H1 (cell line): ENCODE results near the gene GRIA1. TPM values are rescaled to one million over a fixed set of nuclear protein-coding genes. Genes with fewer than 3 reads are reported as not detected.

Experiments
- CTCF ChIA-PET: fragments of 300-600 bp; sonication (Branson Sonifier 250); formaldehyde crosslinking; loops from one replicate; lab custom pipeline; 2021; ENCODE audit not compliant: partially characterized antibody; lab: Charles Lee
- POLR2A ChIA-PET: fragments of 300-600 bp; sonication (Branson Sonifier 250); formaldehyde crosslinking; loops from one replicate; lab custom pipeline; 2021; ENCODE audit warnings: inconsistent platforms; ENCODE audit not compliant: partially characterized antibody; lab: Charles Lee
- DNase-seq, 2 experiments: peaks; one replicate each; pipeline versions ENCODE4 v3.0.0 to v3.0.0-alpha.2; 2010 to 2022; ENCODE audit warnings: low spot score in 2 of 2, low read depth in 1 of 2, mixed read lengths in 1 of 2
- FAIRE-seq: peaks from 2 replicates; lab custom pipeline; 2011; peaks lifted over from hg19 to GRCh38; lab: Jason Lieb, UNC
- H2AFZ ChIP-seq: 2 replicates; pipeline ENCODE4 v1.8.1; 2012; ENCODE audit warnings: low read length, inconsistent platforms
- H2AK5ac ChIP-seq: 2 replicates; pipeline ENCODE4 v1.6.1; 2013; ENCODE audit warnings: low read depth, low read length
- H2BK120ac ChIP-seq: replicated peaks from 2 replicates; pipeline ENCODE3; 2013; ENCODE audit warnings: low read depth, low read length, inconsistent platforms
- H2BK12ac ChIP-seq: 2 replicates; pipeline ENCODE4 v1.6.1; 2013; ENCODE audit warnings: low read depth, low read length
- H2BK15ac ChIP-seq: 2 replicates; pipeline ENCODE4 v1.6.1; 2013; ENCODE audit warnings: low read length
- H2BK20ac ChIP-seq: 2 replicates; pipeline ENCODE4 v1.6.1; 2013; ENCODE audit warnings: low read length
- H2BK5ac ChIP-seq: 2 replicates; pipeline ENCODE4 v1.6.1; 2013; ENCODE audit warnings: low read depth, low read length
- H3K14ac ChIP-seq: 2 replicates; pipeline ENCODE4 v1.6.1; 2013; ENCODE audit warnings: inconsistent platforms; ENCODE audit not compliant: insufficient read length
- H3K18ac ChIP-seq: 2 replicates; pipeline ENCODE4 v1.6.1; 2013; ENCODE audit warnings: low read length; ENCODE audit errors: extremely low read depth
- H3K23ac ChIP-seq: 2 replicates; pipeline ENCODE4 v1.6.1; 2013; ENCODE audit warnings: inconsistent platforms; ENCODE audit not compliant: insufficient read length
- H3K23me2 ChIP-seq: 2 replicates; pipeline ENCODE4 v1.6.1; 2013; ENCODE audit warnings: low read depth, low read length
- H3K27ac ChIP-seq: 2 replicates; pipeline ENCODE4 v1.6.1; 2011; ENCODE audit warnings: low read depth, low read length, inconsistent platforms
- H3K27me3 ChIP-seq, 4 experiments: replicated peaks in 1 of 4; 1 replicate in 1 of 4; 2 replicates in 3 of 4; pipeline versions ENCODE4 v1.6.1 to v1.8.1; 2011 to 2013; ENCODE audit warnings: low read length in 3 of 4, mild to moderate bottlenecking in 3 of 4, inconsistent platforms in 2 of 4, mixed read lengths in 2 of 4, moderate library complexity in 1 of 4; ENCODE audit not compliant: control insufficient read depth in 3 of 4, insufficient read depth in 3 of 4; ENCODE audit errors: extremely low read depth in 1 of 4
- H3K36me3 ChIP-seq, 4 experiments: 2 replicates each; pipeline versions ENCODE4 v1.6.1 to v1.8.1; 2011 to 2013; ENCODE audit warnings: mild to moderate bottlenecking in 4 of 4, low read length in 3 of 4, moderate library complexity in 2 of 4, control low read depth in 1 of 4, inconsistent platforms in 1 of 4; ENCODE audit not compliant: insufficient read depth in 4 of 4, control insufficient read depth in 2 of 4
- H3K4ac ChIP-seq: replicated peaks from 2 replicates; pipeline ENCODE3; 2013; ENCODE audit warnings: low read length, low read depth, mixed read lengths, inconsistent platforms; ENCODE audit not compliant: insufficient read length
- H3K4me1 ChIP-seq, 4 experiments: replicated peaks in 1 of 4; 1 replicate in 1 of 4; 2 replicates in 3 of 4; pipeline versions ENCODE4 v1.6.1 to v1.8.1; 2011 to 2013; ENCODE audit warnings: low read length in 3 of 4, inconsistent platforms in 2 of 4, mixed read lengths in 1 of 4; ENCODE audit not compliant: insufficient read depth in 4 of 4, control insufficient read depth in 3 of 4
- H3K4me2 ChIP-seq, 2 experiments: 2 replicates each; pipeline versions ENCODE4 v1.6.1 to v1.8.1; 2011 to 2013; ENCODE audit warnings: low read depth in 2 of 2, low read length in 2 of 2, control low read depth in 1 of 2, inconsistent platforms in 1 of 2, mild to moderate bottlenecking in 1 of 2; ENCODE audit not compliant: insufficient read depth in 1 of 2
- H3K4me3 ChIP-seq, 4 experiments: fragments of 200-600, 300-600 bp in 1 of 4; sonication (generic), shearing (Covaris generic), sonication (Bioruptor Twin) in 1 of 4; 2 replicates each; pipeline versions ENCODE4 v1.5.1 to v1.8.1; 2011 to 2016; ENCODE audit warnings: low read length in 4 of 4, low read depth in 3 of 4, control low read depth in 2 of 4, inconsistent platforms in 2 of 4, mild to moderate bottlenecking in 2 of 4, mixed read lengths in 1 of 4, moderate library complexity in 1 of 4; ENCODE audit not compliant: insufficient read depth in 2 of 4; ENCODE audit errors: extremely low read depth in 1 of 4
- H3K56ac ChIP-seq: replicated peaks from 2 replicates; pipeline ENCODE3; 2013; ENCODE audit warnings: low read depth, mild to moderate bottlenecking, mixed read lengths, low read length, inconsistent platforms; ENCODE audit not compliant: insufficient read length
- H3K79me1 ChIP-seq: 2 replicates; pipeline ENCODE4 v1.6.1; 2013; ENCODE audit warnings: low read depth, low read length, control low read depth
- H3K79me2 ChIP-seq, 2 experiments: 2 replicates each; pipeline versions ENCODE4 v1.6.1 to v1.8.1; 2012 to 2013; ENCODE audit warnings: low read length in 2 of 2, mild to moderate bottlenecking in 2 of 2, inconsistent platforms in 1 of 2; ENCODE audit not compliant: insufficient read depth in 2 of 2, control insufficient read depth in 1 of 2
- H3K9ac ChIP-seq, 4 experiments: replicated peaks in 1 of 4; 1 replicate in 1 of 4; 2 replicates in 3 of 4; pipeline versions ENCODE4 v1.6.1 to v1.8.1; 2011 to 2013; ENCODE audit warnings: low read depth in 3 of 4, low read length in 3 of 4, control low read depth in 2 of 4, mild to moderate bottlenecking in 2 of 4, moderate library complexity in 2 of 4, inconsistent platforms in 1 of 4; ENCODE audit errors: extremely low read depth in 1 of 4
- H3K9me3 ChIP-seq, 2 experiments: 2 replicates each; pipeline versions ENCODE4 v1.6.1 to v1.8.1; 2012 to 2013; ENCODE audit warnings: mild to moderate bottlenecking in 2 of 2, moderate library complexity in 2 of 2, control low read depth in 1 of 2, inconsistent platforms in 1 of 2, low read depth in 1 of 2, low read length in 1 of 2, mixed read lengths in 1 of 2; ENCODE audit not compliant: insufficient read depth in 2 of 2
- H4K20me1 ChIP-seq, 2 experiments: replicated peaks in 1 of 2; 2 replicates each; pipeline versions ENCODE3 to v1.8.1; 2011 to 2013; ENCODE audit warnings: inconsistent platforms in 2 of 2, low read length in 2 of 2, mild to moderate bottlenecking in 1 of 2; ENCODE audit not compliant: insufficient read depth in 2 of 2, control insufficient read depth in 1 of 2
- H4K5ac ChIP-seq: 2 replicates; pipeline ENCODE4 v1.6.1; 2013; ENCODE audit warnings: low read length, low read depth, mixed read lengths, inconsistent platforms; ENCODE audit not compliant: insufficient read length
- H4K8ac ChIP-seq: 2 replicates; pipeline ENCODE4 v1.8.0; 2013; ENCODE audit warnings: mild to moderate bottlenecking, moderate library complexity, low read length, inconsistent platforms; ENCODE audit not compliant: insufficient read depth; ENCODE audit errors: extremely low read depth
- H4K91ac ChIP-seq: replicated peaks from 2 replicates; pipeline ENCODE3; 2013; ENCODE audit warnings: low read length, mixed read lengths, inconsistent platforms; ENCODE audit not compliant: insufficient read length
- BRCA1 ChIP-seq: IDR thresholded peaks from 2 replicates; pipeline ENCODE4 v1.6.1; 2012; ENCODE audit warnings: low read depth, low read length, improper control_type of control experiment
- CTBP2 ChIP-seq: IDR thresholded peaks from 2 replicates; pipeline ENCODE4 v1.7.0; 2011; ENCODE audit warnings: borderline replicate concordance, mild to moderate bottlenecking, moderate library complexity, mixed read lengths, low read length; ENCODE audit not compliant: insufficient read depth, insufficient read length
- GTF2F1 ChIP-seq: IDR thresholded peaks from 2 replicates; pipeline ENCODE4 v1.6.1; 2012; ENCODE audit warnings: low read depth, low read length, improper control_type of control experiment, borderline replicate concordance
- MAFK ChIP-seq: IDR thresholded peaks from 2 replicates; pipeline ENCODE4 v1.6.1; 2012; ENCODE audit warnings: low read depth, mild to moderate bottlenecking, improper control_type of control experiment, low read length
- PHF8 ChIP-seq: fragments of 200-600 bp; sonication (generic); conservative IDR thresholded peaks from 2 replicates; pipeline ENCODE4 v1.7.1; 2012; ENCODE audit warnings: low read depth, mild to moderate bottlenecking, inconsistent platforms, low read length, moderate library complexity
- RBBP5 ChIP-seq: IDR thresholded peaks from 2 replicates; pipeline ENCODE4 v1.7.1; 2012; ENCODE audit warnings: low read depth, mild to moderate bottlenecking, inconsistent platforms, low read length, moderate library complexity, borderline replicate concordance
- SIRT6 ChIP-seq: IDR thresholded peaks from one replicate; pipeline ENCODE4 v1.7.1; 2012; ENCODE audit warnings: low read length, inconsistent platforms
- SP1 ChIP-seq: IDR thresholded peaks from 2 replicates; pipeline ENCODE4 v1.6.1; 2011; ENCODE audit warnings: low read depth, low read length
- TCF12 ChIP-seq: IDR thresholded peaks from 2 replicates; pipeline ENCODE4 v1.6.1; 2011; ENCODE audit warnings: low read depth, mild to moderate bottlenecking, low read length
- WGBS, 2 experiments: shearing (Covaris generic) in 1 of 2; methylation state at CpG; one replicate each; pipeline versions ENCODE4 v1.1.6 to v1.1.7; 2013 to 2015; ENCODE audit warnings: low lambda C conversion rate in 2 of 2, mixed read lengths in 2 of 2, inconsistent platforms in 1 of 2, low coverage in 1 of 2, missing lambda C conversion rate in 1 of 2; ENCODE audit not compliant: insufficient replicate concordance in 2 of 2, insufficient coverage in 1 of 2, insufficient read length in 1 of 2; ENCODE audit errors: extremely low coverage in 1 of 2, missing lambda C conversion rate in 1 of 2; 5-methylcytosine and 5-hydroxymethylcytosine counted together
- polyA plus RNA-seq, 7 experiments: library from polyadenylated mRNA; depleted of rRNA in 3 of 7; stranded (reverse) in 5 of 7; unstranded in 2 of 7; fragments of >200 nt in 5 of 7; fragments of 200-250 nt in 2 of 7; gene quantifications; 1 replicate in 5 of 7; 2 replicates in 1 of 7; 4 replicates in 1 of 7; pipeline versions ENCODE4 v1.2.1 to v1.2.3, GENCODE V29; 2011 to 2013; ENCODE audit warnings: missing spikeins in 2 of 7, mixed read lengths in 2 of 7
- total RNA-seq: library from RNA; stranded (reverse); fragmentation: NEBNext Ultra II Directional; extraction: Animal tissue kit (Norgen Biotek cat#: 25700); gene quantifications from 2 replicates; pipeline ENCODE4 v1.2.1, GENCODE V29; 2021

Gene GRIA1
- total and polyA plus RNA-seq, 2 of the 8 experiments (the other 6 are each of a cell fraction or from before 2014, with no cell fraction given): 0.97 to 2.5 TPM

DNA sequence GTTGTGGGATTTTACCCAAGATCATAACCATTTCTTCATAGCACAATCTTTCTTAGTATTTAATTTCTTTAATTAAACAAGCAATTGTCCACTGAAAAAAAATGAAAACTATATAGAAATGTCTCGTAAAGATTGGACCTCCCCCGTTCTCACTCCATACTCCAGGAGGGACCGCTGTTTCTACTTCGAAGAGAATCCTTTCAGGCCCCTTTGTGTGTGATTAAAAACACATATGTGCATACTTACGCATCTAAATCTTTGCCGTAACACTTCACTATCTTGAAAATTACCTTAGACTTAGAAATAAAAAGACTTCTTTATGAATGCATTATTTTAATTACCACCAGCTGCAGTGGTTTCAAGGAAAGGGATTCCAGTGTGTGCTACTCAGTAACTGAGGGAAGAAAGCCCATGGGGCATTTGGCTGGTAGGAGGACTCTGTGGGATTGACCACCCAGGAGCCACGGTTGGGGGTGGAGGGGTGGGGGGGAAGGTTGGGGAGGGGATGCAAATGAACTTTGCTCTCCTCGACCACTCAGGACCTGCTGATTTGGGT is 339.1 kb downstream of the GRIA1 start:
- no peak for FAIRE-seq
- H2BK15ac ChIP-seq: no peak overlapping the region
- 82% methylated on average over 7 of the region's 8 CpGs; no CpG with 5 or more reads in 1 of the 2 experiments for WGBS, 2 experiments
- H4K20me1 ChIP-seq: no peaks in the 10 kb centered on the region
- H3K79me1 ChIP-seq: no peaks in the 10 kb centered on the region
- CTCF ChIA-PET: interaction anchor here (6.5 kb wide), 1 partner anchor 136 kb away, joined by 78 read pairs; no protein-coding TSS in a partner anchor
- H4K5ac ChIP-seq: no peak overlapping the region
- H3K23ac ChIP-seq: no peak overlapping the region
- DNase-seq: no peak
- 0 out of 2 replicates have a peak, but pooled peaks cover 2% of the 10 kb centered on the region for H3K23me2 ChIP-seq
- H3K56ac ChIP-seq: no peak overlapping the region
- H2BK20ac ChIP-seq: no peak overlapping the region
- H3K79me2 ChIP-seq: no peaks in the 10 kb centered on the region
- no peak overlapping the region for H3K9ac ChIP-seq
- no peak overlapping the region for H2BK120ac ChIP-seq
- H4K8ac ChIP-seq: no peak overlapping the region
- no peak overlapping the region for H3K18ac ChIP-seq
- peaks cover 0 to 9% (median 1%) of the 10 kb centered on the region in 4 experiments; a peak in 3 of 7 replicates for H3K4me1 ChIP-seq
- no peak for TF ChIP-seq CTBP2
- no peak for TF ChIP-seq SIRT6
- TF ChIP-seq PHF8: no peak
- no peak for TF ChIP-seq RBBP5
- no peak for TF ChIP-seq TCF12
- no peak for TF ChIP-seq SP1
- no peak for TF ChIP-seq GTF2F1
- TF ChIP-seq BRCA1: no peak
- no peak for TF ChIP-seq MAFK
- TF ChIP-seq, all 59 proteins: peak for 0
- Histone ChIP-seq H4K91ac (no peak overlapping the region), H2BK5ac (no peak overlapping the region), H3K4me3 (no peak overlapping the region), H3K27ac (no peak overlapping the region), H3K4me2 (no peak overlapping the region), H2BK12ac (no peak overlapping the region), H2AFZ (no peak overlapping the region), H3K27me3 (no peaks in the 10 kb centered on the region), H3K36me3 (no peaks in the 10 kb centered on the region), H2AK5ac (no peak overlapping the region), H3K9me3 (no peaks in the 10 kb centered on the region), H3K14ac (no peak overlapping the region), H3K4ac (no peak overlapping the region)
- POLR2A ChIA-PET: no interaction called here
